Liver (tissue), 9 donors: ENCODE measurements around the gene LHX2. TPM values are rescaled to one million over a fixed set of nuclear protein-coding genes. Genes with fewer than 3 reads are reported as not detected.

Experiments used
- DNase-seq: peaks from one replicate; pipeline ENCODE4 v3.0.0-alpha.2; 2017; ENCODE audit warnings: low spot score
- H3K27ac ChIP-seq, 2 donors: one replicate each; pipeline ENCODE4 v1.7.0; 2013; ENCODE audit warnings: inconsistent platforms in 2 of 2, low read length in 2 of 2, control low read depth in 1 of 2, low read depth in 1 of 2, mild to moderate bottlenecking in 1 of 2
- H3K27me3 ChIP-seq, 4 donors: one replicate each; pipeline versions ENCODE4 v1.6.1 to v1.7.0; 2013; ENCODE audit warnings: low read length in 3 of 4, inconsistent platforms in 1 of 4, mild to moderate bottlenecking in 1 of 4, moderate library complexity in 1 of 4; ENCODE audit not compliant: control insufficient read depth in 4 of 4, insufficient read depth in 4 of 4
- H3K36me3 ChIP-seq, 4 donors: one replicate each; pipeline versions ENCODE4 v1.6.1 to v1.7.0; 2013; ENCODE audit warnings: low read length in 3 of 4, mild to moderate bottlenecking in 3 of 4, low read depth in 1 of 4, moderate library complexity in 1 of 4; ENCODE audit not compliant: control insufficient read depth in 4 of 4, insufficient read depth in 3 of 4
- H3K4me1 ChIP-seq, 4 donors: one replicate each; pipeline versions ENCODE4 v1.6.1 to v1.7.0; 2013; ENCODE audit warnings: low read length in 3 of 4, mild to moderate bottlenecking in 3 of 4, moderate library complexity in 1 of 4; ENCODE audit not compliant: control insufficient read depth in 4 of 4, insufficient read depth in 4 of 4
- H3K4me3 ChIP-seq, 3 donors: one replicate each; pipeline versions ENCODE4 v1.6.1 to v1.7.0; 2013; ENCODE audit warnings: low read length in 3 of 3, control low read depth in 1 of 3, low read depth in 1 of 3, mild to moderate bottlenecking in 1 of 3
- H3K9ac ChIP-seq, 2 donors: one replicate each; pipeline ENCODE4 v1.7.0; 2013; ENCODE audit warnings: low read length in 2 of 2, mild to moderate bottlenecking in 2 of 2, moderate library complexity in 2 of 2, control low read depth in 1 of 2, low read depth in 1 of 2
- H3K9me3 ChIP-seq, 4 donors: one replicate each; pipeline versions ENCODE4 v1.6.1 to v1.7.0; 2013; ENCODE audit warnings: low read length in 3 of 4; ENCODE audit not compliant: control insufficient read depth in 4 of 4
- CTCF ChIP-seq: fragments of 150-350 bp; IDR thresholded peaks from 2 replicates; pipeline ENCODE4 v1.5.1; 2017; ENCODE audit warnings: improper control_type of control experiment, low read depth, low read length; ENCODE audit not compliant: missing input control
- EGR1 ChIP-seq, 2 donors: IDR thresholded peaks; 2 replicates each; pipeline ENCODE4 v1.6.1; 2016 to 2018; ENCODE audit warnings: antibody characterized with exemption in 2 of 2, low read depth in 2 of 2
- FOXA1 ChIP-seq: IDR thresholded peaks from 2 replicates; pipeline ENCODE4 v1.6.1; 2016; ENCODE audit warnings: antibody characterized with exemption
- HNF4A ChIP-seq, 2 donors: conservative IDR thresholded peaks; 2 replicates each; pipeline ENCODE4 v1.6.1; 2016; ENCODE audit warnings: antibody characterized with exemption in 2 of 2, mild to moderate bottlenecking in 2 of 2
- HNF4G ChIP-seq: IDR thresholded peaks from 2 replicates; pipeline ENCODE4 v1.6.1; 2016; ENCODE audit warnings: antibody characterized with exemption
- MAX ChIP-seq: IDR thresholded peaks from 2 replicates; pipeline ENCODE4 v1.6.1; 2016; ENCODE audit warnings: antibody characterized with exemption
- NR2F2 ChIP-seq: IDR thresholded peaks from 2 replicates; pipeline ENCODE4 v1.6.1; 2016; ENCODE audit warnings: antibody characterized with exemption
- RAD21 ChIP-seq, 2 donors: IDR thresholded peaks; 2 replicates each; pipeline ENCODE4 v1.6.1; 2016; ENCODE audit warnings: antibody characterized with exemption in 2 of 2, mild to moderate bottlenecking in 2 of 2
- REST ChIP-seq: IDR thresholded peaks from 2 replicates; pipeline ENCODE4 v1.6.1; 2016; ENCODE audit warnings: antibody characterized with exemption, mild to moderate bottlenecking
- RXRA ChIP-seq, 2 donors: IDR thresholded peaks; 2 replicates each; pipeline ENCODE4 v1.6.1; 2017 to 2018; ENCODE audit warnings: antibody characterized with exemption in 2 of 2, mild to moderate bottlenecking in 1 of 2
- SP1 ChIP-seq: IDR thresholded peaks from 2 replicates; pipeline ENCODE4 v1.6.1; 2018; ENCODE audit warnings: antibody characterized with exemption, mild to moderate bottlenecking
- TAF1 ChIP-seq: conservative IDR thresholded peaks from 2 replicates; pipeline ENCODE4 v1.6.1; 2016; ENCODE audit warnings: antibody characterized with exemption, mild to moderate bottlenecking
- YY1 ChIP-seq: IDR thresholded peaks from 2 replicates; pipeline ENCODE4 v1.6.1; 2016; ENCODE audit warnings: antibody characterized with exemption, mild to moderate bottlenecking
- ZBTB33 ChIP-seq: IDR thresholded peaks from 2 replicates; pipeline ENCODE4 v1.6.1; 2016; ENCODE audit warnings: antibody characterized with exemption
- WGBS: extraction: QIAGEN DNeasy Blood & Tissue Kit; methylation state at CpG from one replicate; pipeline ENCODE4 v1.1.7; 2013; 5-methylcytosine and 5-hydroxymethylcytosine counted together
- polyA plus RNA-seq, 2 donors: library from polyadenylated mRNA; stranded (reverse) in 1 of 2; unstranded in 1 of 2; fragments of 200-250 nt in 1 of 2; fragments of >200 nt in 1 of 2; fragmentation: Nextera tagmentation in 1 of 2; extraction: Ambion mirVana in 1 of 2; gene quantifications; one replicate each; pipeline versions ENCODE4 v1.2.1 to v1.2.3, GENCODE V29; 2013 to 2015
- total RNA-seq, 2 donors: library from RNA; depleted of rRNA; stranded (reverse); fragments of >200 nt; gene quantifications; one replicate each; pipeline ENCODE4 v1.2.3, GENCODE V29; 2014
- donor health status: healthy.
- donor health status: healthy.
- donor health status: healthy.
- donor health status: healthy.
- donor health status: healthy.

Gene LHX2
- total and polyA plus RNA-seq, 4 donors: 2.0 to 2.5 (median 2.1) TPM

GRCh38 chr9:124000784-124001457 lies 10.6 kb upstream of the LHX2 start:
- no peak for TF ChIP-seq CTCF
- no peak for TF ChIP-seq RAD21 (IDR thresholded peaks at IDR 0.05)
- Histone ChIP-seq H3K36me3 (no peaks in the 10 kb centered on the region), H3K27me3 (peaks cover 8 to 22% (median 15%) of the 10 kb centered on the region in 4 donors), H3K9ac (no peak overlapping the region), H3K27ac (no peak overlapping the region), H3K4me3 (no peak overlapping the region), H3K9me3 (peaks cover 0 to 4% (median 0%) of the 10 kb centered on the region in 4 donors), H3K4me1 (peaks cover 2 to 22% (median 12%) of the 10 kb centered on the region in 4 donors)
- 15% methylated on average over 15 of the region's 15 CpGs for WGBS
- DNase-seq: no peak

GRCh38 chr9:124001458-124001799 lies 10.1 kb upstream of the LHX2 start:
- TF ChIP-seq RAD21 (IDR thresholded peaks at IDR 0.05): no peak
- TF ChIP-seq REST: no peak
- no peak for TF ChIP-seq HNF4G
- TF ChIP-seq SP1: no peak
- TF ChIP-seq EGR1 (IDR thresholded peaks at IDR 0.05; ENCODE audit: low read depth in 2 of 2): no peak
- no peak for TF ChIP-seq TAF1
- no peak for TF ChIP-seq HNF4A (conservative IDR thresholded peaks at IDR 0.05)
- no peak for TF ChIP-seq YY1
- no peak for TF ChIP-seq CTCF
- TF ChIP-seq MAX: no peak
- no peak for TF ChIP-seq FOXA1
- no peak for TF ChIP-seq ZBTB33
- TF ChIP-seq NR2F2: no peak
- TF ChIP-seq RXRA (IDR thresholded peaks at IDR 0.05): no peak
- peaks cover 0 to 4% (median 0%) of the 10 kb centered on the region in 4 donors for H3K9me3 ChIP-seq
- no peak overlapping the region for H3K4me3 ChIP-seq
- peaks cover 2 to 22% (median 12%) of the 10 kb centered on the region in 4 donors for H3K4me1 ChIP-seq
- H3K27ac ChIP-seq: no peak overlapping the region
- DNase-seq: no peak
- H3K27me3 ChIP-seq: peaks cover 9 to 21% (median 15%) of the 10 kb centered on the region in 4 donors
- no peaks in the 10 kb centered on the region for H3K36me3 ChIP-seq
- H3K9ac ChIP-seq: no peak overlapping the region
- 10% methylated on average over 6 of the region's 6 CpGs for WGBS
